ENCODE measurements around the gene LIX1L. TPM values are rescaled to one million over a fixed set of nuclear protein-coding genes. Genes with fewer than 3 reads are reported as not detected.
A peak's percentile ranks its signal among the peaks of the same experiment; 100 is the strongest.

Gene LIX1L
- total and polyA plus RNA-seq, 2 donors (not counting 3 experiments of a cell fraction or from before 2014, with no cell fraction given), result 54.9 to 56.4 TPM

DNA sequence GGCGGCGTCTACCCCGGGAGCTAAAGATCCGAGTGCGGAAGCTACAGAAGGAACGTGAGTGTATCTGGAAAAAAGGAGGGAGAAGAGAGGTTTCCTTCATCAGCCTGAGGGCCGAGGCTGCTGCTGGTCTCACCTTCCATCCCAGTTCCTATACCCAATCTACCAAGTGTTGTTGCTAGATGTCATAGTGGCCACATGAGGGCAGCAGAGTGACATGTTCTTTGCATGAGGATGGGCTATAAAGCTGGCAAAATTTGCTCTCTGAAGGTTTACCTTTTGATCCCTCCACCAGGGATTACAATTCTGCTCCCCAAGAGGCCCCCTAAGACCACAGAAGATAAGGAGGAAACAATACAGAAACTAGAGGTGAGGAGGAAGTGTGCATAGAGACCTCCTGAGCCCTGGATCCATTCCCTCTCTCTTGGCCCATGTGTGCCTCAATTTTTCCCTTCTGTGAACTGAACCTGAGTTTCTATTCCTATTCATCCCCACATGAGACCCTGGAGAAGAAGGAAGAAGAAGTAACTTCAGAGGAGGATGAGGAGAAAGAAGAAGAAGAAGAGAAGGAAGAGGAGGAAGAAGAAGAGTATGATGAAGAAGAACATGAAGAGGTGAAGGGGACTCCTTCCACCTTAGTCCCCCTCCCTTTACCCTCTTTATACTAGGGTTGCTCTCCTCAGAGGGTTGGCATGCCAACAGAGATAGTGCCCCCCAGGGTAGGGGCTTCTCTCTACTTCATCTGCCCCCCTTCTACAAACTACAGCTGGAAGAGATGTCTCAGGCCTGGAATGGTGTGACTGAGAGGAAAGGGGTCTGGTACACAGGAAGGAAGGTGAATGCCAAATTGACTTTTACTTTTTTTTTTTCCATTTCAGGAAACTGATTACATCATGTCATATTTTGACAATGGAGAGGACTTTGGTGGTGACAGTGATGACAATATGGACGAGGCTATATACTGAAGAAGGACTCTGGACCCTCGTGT is 20.0 kb upstream of the LIX1L start:
- TF ChIP-seq POLR2A (IDR thresholded peaks at IDR 0.05; ENCODE audit: low read depth, low read length), result no peak
- TF ChIP-seq, protein P1, sequence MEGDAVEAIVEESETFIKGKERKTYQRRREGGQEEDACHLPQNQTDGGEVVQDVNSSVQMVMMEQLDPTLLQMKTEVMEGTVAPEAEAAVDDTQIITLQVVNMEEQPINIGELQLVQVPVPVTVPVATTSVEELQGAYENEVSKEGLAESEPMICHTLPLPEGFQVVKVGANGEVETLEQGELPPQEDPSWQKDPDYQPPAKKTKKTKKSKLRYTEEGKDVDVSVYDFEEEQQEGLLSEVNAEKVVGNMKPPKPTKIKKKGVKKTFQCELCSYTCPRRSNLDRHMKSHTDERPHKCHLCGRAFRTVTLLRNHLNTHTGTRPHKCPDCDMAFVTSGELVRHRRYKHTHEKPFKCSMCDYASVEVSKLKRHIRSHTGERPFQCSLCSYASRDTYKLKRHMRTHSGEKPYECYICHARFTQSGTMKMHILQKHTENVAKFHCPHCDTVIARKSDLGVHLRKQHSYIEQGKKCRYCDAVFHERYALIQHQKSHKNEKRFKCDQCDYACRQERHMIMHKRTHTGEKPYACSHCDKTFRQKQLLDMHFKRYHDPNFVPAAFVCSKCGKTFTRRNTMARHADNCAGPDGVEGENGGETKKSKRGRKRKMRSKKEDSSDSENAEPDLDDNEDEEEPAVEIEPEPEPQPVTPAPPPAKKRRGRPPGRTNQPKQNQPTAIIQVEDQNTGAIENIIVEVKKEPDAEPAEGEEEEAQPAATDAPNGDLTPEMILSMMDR (IDR thresholded peaks at IDR 0.05; ENCODE audit: extremely low read depth in 1 of 2, insufficient read depth in 1 of 2, low read depth in 1 of 2, low read length in 2 of 2), result peak; percentile 72 to 76
- H3K79me2 ChIP-seq (ENCODE audit: control insufficient read depth, insufficient read depth, low read length), result no peaks in the 10 kb centered on the region
- CTCF ChIA-PET, result interaction anchor here (0.5 to 20.0 kb wide), 30 partner anchors 8 to 132 kb away, joined by 3 to 496 read pairs (median 4); partner anchors contain the start of genes ANKRD34A, NUDT17, PIAS3 and POLR3GL
- intact Hi-C loops (cut with micrococcal nuclease), result loop anchor here (1.0 kb wide), 4 partner anchors 19 to 86 kb away; partner anchors contain the start of gene TXNIP
- POLR2A ChIA-PET, result interaction anchor here (0.5 to 1.1 kb wide), 3 partner anchors 13 to 55 kb away, joined by 4 read pairs; partner anchors contain the start of genes ANKRD34A and POLR3GL
- H3K36me3 ChIP-seq (ENCODE audit: control insufficient read depth in 2 of 2, extremely low read depth in 1 of 2, insufficient read depth in 2 of 2, low read length in 2 of 2), result no peaks in the 10 kb centered on the region
- no peaks in the 10 kb centered on the region for H3K27me3 ChIP-seq (ENCODE audit: control insufficient read depth in 2 of 2, insufficient read depth in 2 of 2, low read length in 2 of 2)
- H3K27ac ChIP-seq (ENCODE audit: insufficient read depth, low read depth, low read length), result peak overlapping the region; percentile 89
- BruUV-seq (replicated peaks), result no TSS peak
- dilution Hi-C loops (cut with MboI; ENCODE audit: extremely low pct_ligation_motif_present, low sequenced_read_pairs), result no loop called here
- H3K9me1 ChIP-seq (replicated peaks; ENCODE audit: control insufficient read depth, extremely low read depth, insufficient read depth, low read length), result no peaks in the 10 kb centered on the region
- no peaks in the 10 kb centered on the region for H4K20me1 ChIP-seq (replicated peaks; ENCODE audit: control insufficient read depth, extremely low read depth, insufficient read depth, low read length)
- H3K4me1 ChIP-seq (ENCODE audit: control insufficient read depth, extremely low read depth, insufficient read depth, low read length), result peaks cover 40% of the 10 kb centered on the region
- peak overlapping the region; percentile 16 for H2AFZ ChIP-seq (ENCODE audit: low read depth, low read length)
- DNase-seq (ENCODE audit: low read depth, low spot score) (peak; percentile 78), FAIRE-seq (peak; percentile 97)
- peak overlapping the region; percentile 54 for H3K9ac ChIP-seq (replicated peaks; ENCODE audit: extremely low read depth, insufficient read depth, low read length)
- H3K4me2 ChIP-seq (ENCODE audit: insufficient read depth, low read length), result peak overlapping the region; percentile 87
- H3K9me3 ChIP-seq (replicated peaks; ENCODE audit: control insufficient read depth, insufficient read depth, low read length), result no peaks in the 10 kb centered on the region
- no peak overlapping the region for H3K4me3 ChIP-seq (replicated peaks in 1 of 3; ENCODE audit: insufficient read depth in 1 of 3, low read depth in 1 of 3, low read length in 3 of 3)

DNA sequence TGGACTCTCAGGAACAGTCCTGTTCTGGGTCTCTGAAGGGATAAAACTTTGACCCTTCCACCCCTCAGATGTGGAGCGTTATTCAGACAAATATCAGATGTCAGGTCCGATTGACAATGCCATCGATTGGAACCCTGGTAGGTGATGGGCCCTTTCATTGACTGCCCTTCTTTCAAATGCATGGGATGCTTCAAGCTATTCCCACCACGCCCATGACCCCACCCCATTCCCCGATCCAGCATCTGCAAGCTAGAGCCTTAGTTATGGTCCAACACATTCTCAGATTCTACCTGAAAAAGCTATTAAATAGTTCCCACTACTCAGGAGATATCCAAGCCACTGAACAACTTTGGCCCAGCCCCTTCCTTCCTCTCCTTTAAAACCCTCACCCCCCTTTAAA is 19.2 kb upstream of the LIX1L start:
- Histone ChIP-seq H3K9me3 (replicated peaks; ENCODE audit: control insufficient read depth, insufficient read depth, low read length) (no peaks in the 10 kb centered on the region), H3K4me1 (ENCODE audit: control insufficient read depth, extremely low read depth, insufficient read depth, low read length) (peaks cover 36% of the 10 kb centered on the region), H3K4me3 (replicated peaks in 1 of 3; ENCODE audit: insufficient read depth in 1 of 3, low read depth in 1 of 3, low read length in 3 of 3) (no peak overlapping the region), H2AFZ (ENCODE audit: low read depth, low read length) (no peak overlapping the region), H3K36me3 (ENCODE audit: control insufficient read depth in 2 of 2, extremely low read depth in 1 of 2, insufficient read depth in 2 of 2, low read length in 2 of 2) (no peaks in the 10 kb centered on the region), H3K79me2 (ENCODE audit: control insufficient read depth, insufficient read depth, low read length) (no peaks in the 10 kb centered on the region), H3K9ac (replicated peaks; ENCODE audit: extremely low read depth, insufficient read depth, low read length) (no peak overlapping the region), H3K27me3 (ENCODE audit: control insufficient read depth in 2 of 2, insufficient read depth in 2 of 2, low read length in 2 of 2) (no peaks in the 10 kb centered on the region), H3K4me2 (ENCODE audit: insufficient read depth, low read length) (no peak overlapping the region), H4K20me1 (replicated peaks; ENCODE audit: control insufficient read depth, extremely low read depth, insufficient read depth, low read length) (no peaks in the 10 kb centered on the region), H3K9me1 (replicated peaks; ENCODE audit: control insufficient read depth, extremely low read depth, insufficient read depth, low read length) (no peaks in the 10 kb centered on the region), H3K27ac (ENCODE audit: insufficient read depth, low read depth, low read length) (no peak overlapping the region)
- FAIRE-seq, result no peak
- ChIA-PET CTCF (interaction anchor here (0.8 to 20.0 kb wide), 19 partner anchors 9 to 130 kb away, joined by 3 to 496 read pairs (median 4); partner anchors contain the start of genes ANKRD34A, PIAS3, POLR3GL and RBM8A), POLR2A (interaction anchor here (0.6 kb wide), 1 partner anchor 12 kb away, joined by 4 read pairs; the partner anchor contains the start of genes ANKRD34A and POLR3GL)
- intact Hi-C loops (cut with micrococcal nuclease) (loop anchor here (1.0 kb wide), 4 partner anchors 19 to 86 kb away; partner anchors contain the start of gene TXNIP), dilution Hi-C loops (cut with MboI; ENCODE audit: extremely low pct_ligation_motif_present, low sequenced_read_pairs) (no loop called here)
- TF ChIP-seq, protein P1 (IDR thresholded peaks at IDR 0.05; ENCODE audit: extremely low read depth in 1 of 2, insufficient read depth in 1 of 2, low read depth in 1 of 2, low read length in 2 of 2), result no peak
- TF ChIP-seq GATA2 (IDR thresholded peaks at IDR 0.05; ENCODE audit: insufficient read depth, insufficient read length, low read depth, low read length) (no peak), FOS (IDR thresholded peaks at IDR 0.05; ENCODE audit: borderline replicate concordance, insufficient read depth, low read length) (no peak), POLR2A (IDR thresholded peaks at IDR 0.05; ENCODE audit: low read depth, low read length) (no peak), POLR2AphosphoS5 (IDR thresholded peaks at IDR 0.05; ENCODE audit: insufficient read depth, low read depth, low read length) (no peak), JUN (IDR thresholded peaks at IDR 0.05; ENCODE audit: borderline replicate concordance, insufficient read depth, insufficient read length, low read depth) (no peak), MYC (IDR thresholded peaks at IDR 0.05; ENCODE audit: low read depth, low read length) (no peak)
- TF ChIP-seq, protein P2, sequence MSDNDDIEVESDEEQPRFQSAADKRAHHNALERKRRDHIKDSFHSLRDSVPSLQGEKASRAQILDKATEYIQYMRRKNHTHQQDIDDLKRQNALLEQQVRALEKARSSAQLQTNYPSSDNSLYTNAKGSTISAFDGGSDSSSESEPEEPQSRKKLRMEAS (IDR thresholded peaks at IDR 0.05; ENCODE audit: insufficient read depth, insufficient read length), result no peak
- DNase-seq (ENCODE audit: low read depth, low spot score), result no peak
- BruUV-seq (replicated peaks), result no TSS peak
